Endodermal cell (in vitro differentiated cells): ENCODE measurements around the gene FAM177A1. TPM values are rescaled to one million over a fixed set of nuclear protein-coding genes. Genes with fewer than 3 reads are reported as not detected.

Source experiments
- DNase-seq: peaks from one replicate; pipeline ENCODE4 v3.0.0-alpha.2; 2017
- H3K27ac ChIP-seq: 2 replicates; pipeline ENCODE4 v1.5.1; 2013; ENCODE audit warnings: mild to moderate bottlenecking, low read depth, low read length, moderate library complexity
- H3K27me3 ChIP-seq: 2 replicates; pipeline ENCODE4 v1.6.1; 2013; ENCODE audit warnings: mild to moderate bottlenecking, low read length, moderate library complexity; ENCODE audit not compliant: insufficient read depth, control insufficient read depth, poor library complexity, severe bottlenecking
- H3K36me3 ChIP-seq: 2 replicates; pipeline ENCODE4 v1.7.0; 2013; ENCODE audit warnings: mild to moderate bottlenecking, low read length, moderate library complexity; ENCODE audit not compliant: control insufficient read depth, insufficient read depth
- H3K4me1 ChIP-seq: one replicate; pipeline ENCODE4 v1.7.0; 2013; ENCODE audit warnings: low read length; ENCODE audit not compliant: control insufficient read depth, insufficient read depth
- H3K4me3 ChIP-seq: 2 replicates; pipeline ENCODE4 v1.5.1; 2013; ENCODE audit warnings: mild to moderate bottlenecking, low read length, moderate library complexity
- H3K9ac ChIP-seq: 2 replicates; pipeline ENCODE4 v1.6.1; 2013; ENCODE audit warnings: mild to moderate bottlenecking, low read length, moderate library complexity; ENCODE audit not compliant: poor library complexity, severe bottlenecking; ENCODE audit errors: extremely low read depth
- H3K9me3 ChIP-seq: 2 replicates; pipeline ENCODE4 v1.6.1; 2013; ENCODE audit warnings: mild to moderate bottlenecking, low read length, moderate library complexity; ENCODE audit not compliant: control insufficient read depth
- H3K27ac Mint-ChIP-seq: 2 replicates; pipeline ENCODE4 v1.8.0; 2020; ENCODE audit warnings: mixed read lengths
- H3K27me3 Mint-ChIP-seq: 2 replicates; pipeline ENCODE4 v1.8.0; 2021; ENCODE audit warnings: mild to moderate bottlenecking, mixed read lengths; ENCODE audit not compliant: insufficient read depth
- H3K36me3 Mint-ChIP-seq: 2 replicates; pipeline ENCODE4 v1.8.0; 2020; ENCODE audit warnings: low read depth, mixed read lengths
- H3K4me1 Mint-ChIP-seq: 2 replicates; pipeline ENCODE4 v1.8.0; 2020; ENCODE audit warnings: mixed read lengths
- H3K4me3 Mint-ChIP-seq: 2 replicates; pipeline ENCODE4 v1.8.0; 2020; ENCODE audit warnings: mild to moderate bottlenecking, moderate library complexity, mixed read lengths
- H3K9me3 Mint-ChIP-seq: 2 replicates; pipeline ENCODE4 v1.8.0; 2020; ENCODE audit warnings: mild to moderate bottlenecking, mixed read lengths
- WGBS, 2 experiments: methylation state at CpG; one replicate each; pipeline versions ENCODE4 v1.1.5 to v1.1.7; 2013; ENCODE audit warnings: missing lambda C conversion rate in 2 of 2, mixed read lengths in 1 of 2; ENCODE audit not compliant: insufficient coverage in 1 of 2, insufficient read length in 1 of 2; 5-methylcytosine and 5-hydroxymethylcytosine counted together
- total RNA-seq, 2 donors: library from RNA; stranded (reverse); fragmentation: NEBNext Ultra II Directional in 1 of 2; extraction: Animal tissue kit (Norgen Biotek cat#: 25700) in 1 of 2; gene quantifications; 2 replicates in 1 of 2; 3 replicates in 1 of 2; pipeline ENCODE4 v1.2.1, GENCODE V29; 2021
- TF ChIP-seq, protein P1 (sequence below): fragments of 200-600 bp; sonication (generic); conservative IDR thresholded peaks from 2 replicates; pipeline ENCODE4 v1.5.0; 2021; ENCODE audit warnings: antibody characterized with exemption, mild to moderate bottlenecking

Gene FAM177A1
- total RNA-seq, 2 donors from 2014 or later = 74.8 to 92.3 TPM

DNA sequence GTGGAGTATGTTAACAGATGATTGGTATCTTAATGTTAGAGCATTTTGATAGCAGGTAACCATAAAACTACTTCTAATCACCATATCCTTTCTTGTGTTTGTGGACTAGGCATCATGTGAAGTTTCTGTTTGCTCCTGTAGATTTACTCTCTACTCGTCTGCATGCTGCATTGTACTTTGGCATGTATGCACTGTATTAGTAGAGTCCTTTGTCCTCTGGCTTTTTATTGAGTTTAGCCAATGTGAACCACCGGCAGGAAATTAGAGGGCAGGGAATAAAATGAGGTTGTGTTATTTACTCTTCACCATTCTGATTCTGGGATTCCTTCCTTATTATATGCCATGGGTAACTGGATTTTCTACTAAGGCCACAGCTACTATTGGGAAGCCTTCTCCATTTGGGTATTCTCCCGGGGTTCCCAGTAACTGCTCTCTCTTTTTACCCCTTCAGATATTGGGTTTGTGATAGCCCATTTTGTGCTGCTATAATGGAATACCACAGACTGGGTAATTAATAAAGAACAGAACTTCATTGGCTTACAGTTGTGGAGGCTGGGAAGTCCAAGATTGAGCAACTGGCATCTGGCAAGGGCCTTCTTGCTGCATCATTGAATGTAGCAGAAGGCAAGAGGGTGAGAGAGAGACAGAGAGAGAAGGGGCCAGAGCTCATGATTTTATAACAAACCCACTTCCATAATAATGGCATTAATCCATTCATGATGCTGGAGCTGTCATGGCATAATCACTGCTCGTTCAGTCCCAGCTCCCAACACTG is 22.4 kb downstream of the FAM177A1 start:
- Histone ChIP-seq H3K9ac (no peak overlapping the region), H3K27ac (no peak overlapping the region), H3K4me3 (no peak overlapping the region), H3K27me3 (no peaks in the 10 kb centered on the region), H3K9me3 (peaks cover 17% of the 10 kb centered on the region), H3K36me3 (peaks cover 55% of the 10 kb centered on the region), H3K4me1 (no peaks in the 10 kb centered on the region)
- DNase-seq = no peak
- H3K36me3 Mint-ChIP-seq = peaks cover 63% of the 10 kb centered on the region
- H3K27ac Mint-ChIP-seq = no peak overlapping the region
- peaks cover 1% of the 10 kb centered on the region for H3K9me3 Mint-ChIP-seq
- TF ChIP-seq, protein P1, sequence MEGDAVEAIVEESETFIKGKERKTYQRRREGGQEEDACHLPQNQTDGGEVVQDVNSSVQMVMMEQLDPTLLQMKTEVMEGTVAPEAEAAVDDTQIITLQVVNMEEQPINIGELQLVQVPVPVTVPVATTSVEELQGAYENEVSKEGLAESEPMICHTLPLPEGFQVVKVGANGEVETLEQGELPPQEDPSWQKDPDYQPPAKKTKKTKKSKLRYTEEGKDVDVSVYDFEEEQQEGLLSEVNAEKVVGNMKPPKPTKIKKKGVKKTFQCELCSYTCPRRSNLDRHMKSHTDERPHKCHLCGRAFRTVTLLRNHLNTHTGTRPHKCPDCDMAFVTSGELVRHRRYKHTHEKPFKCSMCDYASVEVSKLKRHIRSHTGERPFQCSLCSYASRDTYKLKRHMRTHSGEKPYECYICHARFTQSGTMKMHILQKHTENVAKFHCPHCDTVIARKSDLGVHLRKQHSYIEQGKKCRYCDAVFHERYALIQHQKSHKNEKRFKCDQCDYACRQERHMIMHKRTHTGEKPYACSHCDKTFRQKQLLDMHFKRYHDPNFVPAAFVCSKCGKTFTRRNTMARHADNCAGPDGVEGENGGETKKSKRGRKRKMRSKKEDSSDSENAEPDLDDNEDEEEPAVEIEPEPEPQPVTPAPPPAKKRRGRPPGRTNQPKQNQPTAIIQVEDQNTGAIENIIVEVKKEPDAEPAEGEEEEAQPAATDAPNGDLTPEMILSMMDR = no peak
- WGBS, 2 experiments = 91 to 100% methylated on average over 2 to 4 of the region's 4 CpGs
- H3K4me1 Mint-ChIP-seq = no peaks in the 10 kb centered on the region
- H3K4me3 Mint-ChIP-seq = no peak overlapping the region
- H3K27me3 Mint-ChIP-seq = no peaks in the 10 kb centered on the region

DNA sequence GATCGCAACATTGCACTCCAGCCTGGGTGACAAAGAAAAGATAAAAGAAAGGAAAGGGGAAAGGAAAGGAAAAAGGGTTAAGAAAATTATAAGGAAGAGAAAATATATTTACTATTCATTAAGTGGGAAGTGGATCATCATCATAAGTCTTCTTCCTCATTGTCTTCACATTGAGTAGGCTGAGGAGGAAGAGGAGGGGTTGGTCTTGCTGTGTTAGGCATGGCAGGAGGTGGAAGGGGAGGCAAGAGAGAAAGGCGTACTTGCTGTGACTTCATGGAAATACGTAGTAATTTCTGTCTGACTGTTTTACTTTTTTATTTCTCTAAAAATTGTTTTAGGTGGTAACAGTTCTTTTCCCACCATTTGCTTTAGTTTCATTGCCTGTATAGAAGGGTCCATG is 26.2 kb downstream of the FAM177A1 start:
- peaks cover 23% of the 10 kb centered on the region for H3K9me3 ChIP-seq
- H3K4me3 ChIP-seq = no peak overlapping the region
- 96 to 100% methylated on average over 1 to 3 of the region's 3 CpGs for WGBS, 2 experiments
- no peak overlapping the region for H3K9ac ChIP-seq
- Mint-ChIP-seq H3K9me3 (peaks cover 1% of the 10 kb centered on the region), H3K27me3 (no peaks in the 10 kb centered on the region), H3K36me3 (peaks cover 61% of the 10 kb centered on the region), H3K27ac (peak overlapping the region; percentile 48), H3K4me1 (no peaks in the 10 kb centered on the region), H3K4me3 (no peak overlapping the region)
- peaks cover 59% of the 10 kb centered on the region for H3K36me3 ChIP-seq
- TF ChIP-seq, protein P1 = no peak
- no peaks in the 10 kb centered on the region for H3K27me3 ChIP-seq
- H3K27ac ChIP-seq = no peak overlapping the region
- no peaks in the 10 kb centered on the region for H3K4me1 ChIP-seq
- no peak for DNase-seq

DNA sequence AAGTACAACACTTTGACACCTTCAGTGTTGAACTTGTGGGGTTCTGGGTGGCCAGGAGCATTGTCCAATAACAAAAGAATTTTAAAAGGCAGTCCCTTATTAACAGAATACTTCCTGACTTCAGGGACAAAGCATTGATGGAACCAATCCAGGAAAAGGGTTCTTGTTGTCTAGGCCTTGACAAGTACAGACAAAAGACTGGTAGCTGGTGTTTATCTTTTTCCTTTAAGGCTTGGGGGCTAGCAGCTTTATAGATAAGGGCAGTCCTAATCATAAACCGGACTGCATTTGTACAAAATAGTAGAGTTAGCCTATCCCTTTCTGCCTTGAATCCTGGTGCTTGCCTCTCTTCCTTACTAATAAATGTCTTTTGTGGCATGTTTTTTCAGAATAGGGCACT is 27.4 kb downstream of the FAM177A1 start:
- H3K27ac Mint-ChIP-seq = peak overlapping the region; percentile 17
- no peaks in the 10 kb centered on the region for H3K4me1 Mint-ChIP-seq
- Histone ChIP-seq H3K9me3 (peaks cover 12% of the 10 kb centered on the region), H3K27me3 (no peaks in the 10 kb centered on the region), H3K36me3 (peaks cover 58% of the 10 kb centered on the region), H3K9ac (no peak overlapping the region), H3K4me1 (no peaks in the 10 kb centered on the region), H3K27ac (no peak overlapping the region), H3K4me3 (no peak overlapping the region)
- no peak for DNase-seq
- WGBS, 2 experiments = 88 to 94% methylated on average over 1 of the region's 1 CpG
- no peaks in the 10 kb centered on the region for H3K27me3 Mint-ChIP-seq
- TF ChIP-seq, protein P1 = no peak
- peaks cover 1% of the 10 kb centered on the region for H3K9me3 Mint-ChIP-seq
- H3K4me3 Mint-ChIP-seq = no peak overlapping the region
- peaks cover 56% of the 10 kb centered on the region for H3K36me3 Mint-ChIP-seq
